HepG2 (cell line): ENCODE measurements around the gene KLHDC8B. TPM values are rescaled to one million over a fixed set of nuclear protein-coding genes. Genes with fewer than 3 reads are reported as not detected.

ENCODE experiments used
- GATAD2A ChIP-seq: IDR thresholded peaks from 2 replicates; pipeline ENCODE4 v1.6.1; 2016
- KDM1A ChIP-seq: IDR thresholded peaks from 2 replicates; pipeline ENCODE4 v1.6.1; 2016; ENCODE audit warnings: missing compliant biosample characterization
- MBNL3 ChIP-seq: fragments of 250-450 bp; sonication (Bioruptor Pico); conservative IDR thresholded peaks from 2 replicates; pipeline ENCODE4 v1.8.0; 2022; ENCODE audit warnings: mild to moderate bottlenecking, inconsistent platforms
- MTA3 ChIP-seq: sonication (generic); formaldehyde crosslinking; IDR thresholded peaks from 2 replicates; pipeline ENCODE4 v1.4.0; 2020; ENCODE audit warnings: missing genetic modification reagents
- RXRA ChIP-seq: sonication (generic); formaldehyde crosslinking; IDR thresholded peaks from 2 replicates; pipeline ENCODE4 v1.5.1; 2020; ENCODE audit warnings: missing genetic modification reagents
- ZFP90 ChIP-seq: sonication (generic); formaldehyde crosslinking; IDR thresholded peaks from 2 replicates; pipeline ENCODE4 v1.8.0; 2022; ENCODE audit warnings: missing genetic modification reagents, mild to moderate bottlenecking, inconsistent platforms, borderline replicate concordance
- ZNF232 ChIP-seq: sonication (generic); formaldehyde crosslinking; IDR thresholded peaks from 2 replicates; pipeline ENCODE4 v1.4.0; 2020; ENCODE audit warnings: missing genetic modification reagents, borderline replicate concordance
- ZNF326 ChIP-seq: sonication (generic); formaldehyde crosslinking; IDR thresholded peaks from 2 replicates; pipeline ENCODE4 v1.4.0; 2020; ENCODE audit warnings: missing genetic modification reagents, borderline replicate concordance
- ZNF329 ChIP-seq: sonication (generic); formaldehyde crosslinking; IDR thresholded peaks from 2 replicates; pipeline ENCODE4 v1.9.0; 2021; ENCODE audit warnings: low read depth, mild to moderate bottlenecking, missing genetic modification reagents
- ZNF720 ChIP-seq: sonication (generic); formaldehyde crosslinking; IDR thresholded peaks from 2 replicates; pipeline ENCODE4 v1.4.0; 2020; ENCODE audit warnings: missing genetic modification reagents
- ZNF788 ChIP-seq: sonication (generic); formaldehyde crosslinking; IDR thresholded peaks from 2 replicates; pipeline ENCODE4 v1.5.0; 2020; ENCODE audit warnings: mild to moderate bottlenecking, missing genetic modification reagents, borderline replicate concordance
- polyA plus RNA-seq, 8 experiments: library from polyadenylated mRNA; depleted of rRNA in 3 of 8; stranded (reverse) in 7 of 8; unstranded in 1 of 8; fragments of >200 nt; fragmentation: Illumina TruSeq in 4 of 8; extraction: Trizol in 4 of 8; gene quantifications; 2 replicates each; pipeline versions ENCODE4 v1.2.1 to v1.2.3, GENCODE V29; 2011 to 2016; ENCODE audit warnings: low read depth in 4 of 8, missing spikeins in 1 of 8, mixed read lengths in 1 of 8; ENCODE audit not compliant: insufficient read depth in 1 of 8
- total RNA-seq, 5 experiments: library from RNA; depleted of rRNA; stranded (reverse); fragments of >200 nt; fragmentation: Illumina TruSeq; extraction: Trizol; gene quantifications; 2 replicates each; pipeline ENCODE4 v1.2.3, GENCODE V29; 2016; ENCODE audit warnings: low read depth in 1 of 5
- TF ChIP-seq, protein P1 (sequence below): sonication (generic); formaldehyde crosslinking; IDR thresholded peaks from 2 replicates; pipeline ENCODE4 v1.5.0; 2020; ENCODE audit warnings: missing genetic modification reagents, mild to moderate bottlenecking, borderline replicate concordance
- TF ChIP-seq, protein P2 (sequence below): sonication (generic); formaldehyde crosslinking; IDR thresholded peaks from 2 replicates; pipeline ENCODE4 v1.5.0; 2020; ENCODE audit warnings: missing genetic modification reagents
- TF ChIP-seq, protein P3 (sequence below): sonication (generic); formaldehyde crosslinking; IDR thresholded peaks from 2 replicates; pipeline ENCODE4 v1.8.0; 2022; ENCODE audit warnings: missing genetic modification reagents, mild to moderate bottlenecking, borderline replicate concordance
- TF ChIP-seq, protein P4 (sequence below): sonication (generic); formaldehyde crosslinking; IDR thresholded peaks from 2 replicates; pipeline ENCODE4 v1.8.0; 2022; ENCODE audit warnings: mild to moderate bottlenecking, missing genetic modification reagents
- TF ChIP-seq, protein P5 (sequence below): sonication (generic); formaldehyde crosslinking; IDR thresholded peaks from 2 replicates; pipeline ENCODE4 v1.5.1; 2020; ENCODE audit warnings: missing genetic modification reagents, mild to moderate bottlenecking, borderline replicate concordance
- TF ChIP-seq, protein P6 (sequence below): sonication (generic); formaldehyde crosslinking; IDR thresholded peaks from 2 replicates; pipeline ENCODE4 v1.5.0; 2020; ENCODE audit warnings: missing genetic modification reagents
- TF ChIP-seq, protein P7 (sequence below): sonication (generic); formaldehyde crosslinking; IDR thresholded peaks from 2 replicates; pipeline ENCODE4 v1.4.0; 2020; ENCODE audit warnings: missing genetic modification reagents

The KLHDC8B gene
- total and polyA plus RNA-seq, 2 of the 13 experiments (the other 11 are each of a cell fraction or from before 2014, with no cell fraction given), result 17.2 to 17.8 TPM

DNA sequence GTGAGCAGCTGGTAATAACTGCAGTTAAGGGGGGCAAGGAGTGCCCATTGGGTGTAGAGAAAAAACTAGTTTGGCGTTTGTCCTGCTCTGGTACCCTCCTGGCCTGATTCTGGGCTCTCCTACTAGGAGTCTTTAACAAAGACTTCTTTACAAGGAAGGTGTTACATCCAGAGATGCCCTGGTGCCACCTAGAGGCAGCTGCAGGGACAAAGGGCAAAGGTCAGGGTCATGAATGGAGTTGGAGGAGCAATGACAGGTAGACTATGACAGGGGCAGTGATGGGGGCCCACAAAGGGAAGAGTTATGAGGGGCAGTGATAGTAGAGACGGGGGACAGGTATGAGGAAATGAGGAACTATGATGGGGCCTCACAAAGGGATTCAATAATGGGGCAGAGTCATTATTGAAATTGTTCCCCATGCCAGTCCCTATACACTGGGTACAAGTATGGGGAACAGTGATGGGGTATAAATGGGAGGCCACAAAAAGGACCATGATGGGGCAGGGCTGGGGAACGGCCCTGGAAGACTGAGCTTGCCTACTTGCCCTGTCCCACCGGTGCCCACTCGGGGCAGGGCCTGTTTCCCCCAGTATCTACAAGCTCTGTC lies 13.2 kb upstream of the KLHDC8B start (continued):
- TF ChIP-seq, protein P1, sequence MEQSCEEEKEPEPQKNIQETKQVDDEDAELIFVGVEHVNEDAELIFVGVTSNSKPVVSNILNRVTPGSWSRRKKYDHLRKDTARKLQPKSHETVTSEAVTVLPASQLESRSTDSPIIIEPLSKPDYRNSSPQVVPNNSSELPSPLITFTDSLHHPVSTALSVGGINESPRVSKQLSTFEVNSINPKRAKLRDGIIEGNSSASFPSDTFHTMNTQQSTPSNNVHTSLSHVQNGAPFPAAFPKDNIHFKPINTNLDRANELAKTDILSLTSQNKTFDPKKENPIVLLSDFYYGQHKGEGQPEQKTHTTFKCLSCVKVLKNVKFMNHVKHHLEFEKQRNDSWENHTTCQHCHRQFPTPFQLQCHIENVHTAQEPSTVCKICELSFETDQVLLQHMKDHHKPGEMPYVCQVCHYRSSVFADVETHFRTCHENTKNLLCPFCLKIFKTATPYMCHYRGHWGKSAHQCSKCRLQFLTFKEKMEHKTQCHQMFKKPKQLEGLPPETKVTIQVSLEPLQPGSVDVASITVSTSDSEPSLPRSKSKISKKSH (CRISPR knock-in tag), result no peak
- TF ChIP-seq RXRA (CRISPR knock-in tag) (0 out of 2 replicates have a peak, but pooled peaks have one; percentile 1), MTA3 (no peak), ZFP90 (no peak), ZNF326 (0 out of 2 replicates have a peak, but pooled peaks have one; percentile 35), MBNL3 (CRISPR knock-in tag) (no peak), ZNF232 (no peak), ZNF788 (no peak), GATAD2A (CRISPR knock-in tag) (0 out of 2 replicates have a peak, but pooled peaks have one; percentile 32), ZNF720 (CRISPR knock-in tag) (no peak), KDM1A (CRISPR knock-in tag) (peak; percentile 46; the same call in 1 of the 2 replicates), ZNF329 (CRISPR knock-in tag) (no peak)
- TF ChIP-seq, protein P2, sequence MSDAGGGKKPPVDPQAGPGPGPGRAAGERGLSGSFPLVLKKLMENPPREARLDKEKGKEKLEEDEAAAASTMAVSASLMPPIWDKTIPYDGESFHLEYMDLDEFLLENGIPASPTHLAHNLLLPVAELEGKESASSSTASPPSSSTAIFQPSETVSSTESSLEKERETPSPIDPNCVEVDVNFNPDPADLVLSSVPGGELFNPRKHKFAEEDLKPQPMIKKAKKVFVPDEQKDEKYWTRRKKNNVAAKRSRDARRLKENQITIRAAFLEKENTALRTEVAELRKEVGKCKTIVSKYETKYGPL, result no peak
- TF ChIP-seq, protein P3, sequence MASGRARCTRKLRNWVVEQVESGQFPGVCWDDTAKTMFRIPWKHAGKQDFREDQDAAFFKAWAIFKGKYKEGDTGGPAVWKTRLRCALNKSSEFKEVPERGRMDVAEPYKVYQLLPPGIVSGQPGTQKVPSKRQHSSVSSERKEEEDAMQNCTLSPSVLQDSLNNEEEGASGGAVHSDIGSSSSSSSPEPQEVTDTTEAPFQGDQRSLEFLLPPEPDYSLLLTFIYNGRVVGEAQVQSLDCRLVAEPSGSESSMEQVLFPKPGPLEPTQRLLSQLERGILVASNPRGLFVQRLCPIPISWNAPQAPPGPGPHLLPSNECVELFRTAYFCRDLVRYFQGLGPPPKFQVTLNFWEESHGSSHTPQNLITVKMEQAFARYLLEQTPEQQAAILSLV (CRISPR knock-in tag), result no peak
- TF ChIP-seq, protein P4, sequence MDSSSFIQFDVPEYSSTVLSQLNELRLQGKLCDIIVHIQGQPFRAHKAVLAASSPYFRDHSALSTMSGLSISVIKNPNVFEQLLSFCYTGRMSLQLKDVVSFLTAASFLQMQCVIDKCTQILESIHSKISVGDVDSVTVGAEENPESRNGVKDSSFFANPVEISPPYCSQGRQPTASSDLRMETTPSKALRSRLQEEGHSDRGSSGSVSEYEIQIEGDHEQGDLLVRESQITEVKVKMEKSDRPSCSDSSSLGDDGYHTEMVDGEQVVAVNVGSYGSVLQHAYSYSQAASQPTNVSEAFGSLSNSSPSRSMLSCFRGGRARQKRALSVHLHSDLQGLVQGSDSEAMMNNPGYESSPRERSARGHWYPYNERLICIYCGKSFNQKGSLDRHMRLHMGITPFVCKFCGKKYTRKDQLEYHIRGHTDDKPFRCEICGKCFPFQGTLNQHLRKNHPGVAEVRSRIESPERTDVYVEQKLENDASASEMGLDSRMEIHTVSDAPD (CRISPR knock-in tag), result no peak
- TF ChIP-seq, protein P5, sequence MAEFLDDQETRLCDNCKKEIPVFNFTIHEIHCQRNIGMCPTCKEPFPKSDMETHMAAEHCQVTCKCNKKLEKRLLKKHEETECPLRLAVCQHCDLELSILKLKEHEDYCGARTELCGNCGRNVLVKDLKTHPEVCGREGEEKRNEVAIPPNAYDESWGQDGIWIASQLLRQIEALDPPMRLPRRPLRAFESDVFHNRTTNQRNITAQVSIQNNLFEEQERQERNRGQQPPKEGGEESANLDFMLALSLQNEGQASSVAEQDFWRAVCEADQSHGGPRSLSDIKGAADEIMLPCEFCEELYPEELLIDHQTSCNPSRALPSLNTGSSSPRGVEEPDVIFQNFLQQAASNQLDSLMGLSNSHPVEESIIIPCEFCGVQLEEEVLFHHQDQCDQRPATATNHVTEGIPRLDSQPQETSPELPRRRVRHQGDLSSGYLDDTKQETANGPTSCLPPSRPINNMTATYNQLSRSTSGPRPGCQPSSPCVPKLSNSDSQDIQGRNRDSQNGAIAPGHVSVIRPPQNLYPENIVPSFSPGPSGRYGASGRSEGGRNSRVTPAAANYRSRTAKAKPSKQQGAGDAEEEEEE (CRISPR knock-in tag), result no peak
- TF ChIP-seq, protein P6, sequence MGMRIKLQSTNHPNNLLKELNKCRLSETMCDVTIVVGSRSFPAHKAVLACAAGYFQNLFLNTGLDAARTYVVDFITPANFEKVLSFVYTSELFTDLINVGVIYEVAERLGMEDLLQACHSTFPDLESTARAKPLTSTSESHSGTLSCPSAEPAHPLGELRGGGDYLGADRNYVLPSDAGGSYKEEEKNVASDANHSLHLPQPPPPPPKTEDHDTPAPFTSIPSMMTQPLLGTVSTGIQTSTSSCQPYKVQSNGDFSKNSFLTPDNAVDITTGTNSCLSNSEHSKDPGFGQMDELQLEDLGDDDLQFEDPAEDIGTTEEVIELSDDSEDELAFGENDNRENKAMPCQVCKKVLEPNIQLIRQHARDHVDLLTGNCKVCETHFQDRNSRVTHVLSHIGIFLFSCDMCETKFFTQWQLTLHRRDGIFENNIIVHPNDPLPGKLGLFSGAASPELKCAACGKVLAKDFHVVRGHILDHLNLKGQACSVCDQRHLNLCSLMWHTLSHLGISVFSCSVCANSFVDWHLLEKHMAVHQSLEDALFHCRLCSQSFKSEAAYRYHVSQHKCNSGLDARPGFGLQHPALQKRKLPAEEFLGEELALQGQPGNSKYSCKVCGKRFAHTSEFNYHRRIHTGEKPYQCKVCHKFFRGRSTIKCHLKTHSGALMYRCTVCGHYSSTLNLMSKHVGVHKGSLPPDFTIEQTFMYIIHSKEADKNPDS, result no peak
- TF ChIP-seq, protein P7, sequence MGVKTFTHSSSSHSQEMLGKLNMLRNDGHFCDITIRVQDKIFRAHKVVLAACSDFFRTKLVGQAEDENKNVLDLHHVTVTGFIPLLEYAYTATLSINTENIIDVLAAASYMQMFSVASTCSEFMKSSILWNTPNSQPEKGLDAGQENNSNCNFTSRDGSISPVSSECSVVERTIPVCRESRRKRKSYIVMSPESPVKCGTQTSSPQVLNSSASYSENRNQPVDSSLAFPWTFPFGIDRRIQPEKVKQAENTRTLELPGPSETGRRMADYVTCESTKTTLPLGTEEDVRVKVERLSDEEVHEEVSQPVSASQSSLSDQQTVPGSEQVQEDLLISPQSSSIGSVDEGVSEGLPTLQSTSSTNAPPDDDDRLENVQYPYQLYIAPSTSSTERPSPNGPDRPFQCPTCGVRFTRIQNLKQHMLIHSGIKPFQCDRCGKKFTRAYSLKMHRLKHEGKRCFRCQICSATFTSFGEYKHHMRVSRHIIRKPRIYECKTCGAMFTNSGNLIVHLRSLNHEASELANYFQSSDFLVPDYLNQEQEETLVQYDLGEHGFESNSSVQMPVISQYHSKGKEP (CRISPR knock-in tag), result no peak
